HK-2 (cell line): Measurements from ENCODE around the gene VPS25.
A peak's percentile ranks its signal among the peaks of the same experiment; 100 is the strongest.
"Not testable (repeated sequence)": the region's sequence is repeated elsewhere in the genome, so short reads cannot be mapped to it uniquely, and the experiment has no call there.

ENCODE experiments used
- DNase-seq: peaks from one replicate; pipeline ENCODE4 v3.0.0-alpha.2; 2018; ENCODE audit not compliant: unreplicated experiment

The VPS25 gene

GRCh38 chr17:42768006-42768405, 5.2 kb upstream of the VPS25 start:
- not testable (repeated sequence) for DNase-seq

- DNase-seq = not testable (repeated sequence)
Observed at GRCh38 chr17:42769964-42770363, 3.3 kb upstream of the VPS25 start.

GRCh38 chr17:42772945-42773289, 332 bp upstream of the VPS25 start:
- DNase-seq = no peak

- DNase-seq = no peak
Observed at GRCh38 chr17:42774066-42774745, 957 bp downstream of the VPS25 start.

GRCh38 chr17:42775534-42776098, 2.4 kb downstream of the VPS25 start:
- peak; percentile 65 for DNase-seq

- no peak for DNase-seq
Observed at GRCh38 chr17:42778570-42778969, 5.3 kb downstream of the VPS25 start.

DNA sequence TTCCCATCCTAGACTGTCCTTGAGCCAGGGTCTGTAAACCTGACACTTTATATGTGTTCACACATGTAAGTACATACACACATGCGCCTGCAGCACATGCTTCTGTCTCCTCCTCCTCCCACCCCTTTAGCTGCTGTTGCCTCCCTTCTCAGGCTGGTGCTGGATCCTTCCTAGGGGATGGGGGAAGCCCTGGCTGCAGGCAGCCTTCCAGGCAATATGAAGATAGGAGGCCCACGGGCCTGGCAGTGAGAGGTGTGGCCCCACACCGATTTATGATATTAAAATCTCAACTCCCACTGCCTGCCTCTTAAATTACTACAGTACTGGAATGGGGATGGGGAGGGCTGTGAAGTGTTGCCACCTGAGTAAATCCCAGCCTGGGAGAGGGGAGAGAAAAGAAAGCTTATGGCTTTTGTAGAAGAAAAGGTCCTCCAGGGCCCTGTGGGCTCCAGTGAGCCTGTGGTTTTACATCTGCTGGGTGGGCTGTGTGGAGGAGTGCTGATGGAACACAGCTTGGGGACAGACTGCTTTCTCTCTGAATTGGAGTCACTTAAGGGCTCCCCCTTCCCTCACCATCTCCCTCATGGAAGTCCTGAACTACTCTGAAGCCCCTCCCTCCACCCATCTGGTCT, 6.2 kb downstream of the VPS25 start:
- no peak for DNase-seq

DNA sequence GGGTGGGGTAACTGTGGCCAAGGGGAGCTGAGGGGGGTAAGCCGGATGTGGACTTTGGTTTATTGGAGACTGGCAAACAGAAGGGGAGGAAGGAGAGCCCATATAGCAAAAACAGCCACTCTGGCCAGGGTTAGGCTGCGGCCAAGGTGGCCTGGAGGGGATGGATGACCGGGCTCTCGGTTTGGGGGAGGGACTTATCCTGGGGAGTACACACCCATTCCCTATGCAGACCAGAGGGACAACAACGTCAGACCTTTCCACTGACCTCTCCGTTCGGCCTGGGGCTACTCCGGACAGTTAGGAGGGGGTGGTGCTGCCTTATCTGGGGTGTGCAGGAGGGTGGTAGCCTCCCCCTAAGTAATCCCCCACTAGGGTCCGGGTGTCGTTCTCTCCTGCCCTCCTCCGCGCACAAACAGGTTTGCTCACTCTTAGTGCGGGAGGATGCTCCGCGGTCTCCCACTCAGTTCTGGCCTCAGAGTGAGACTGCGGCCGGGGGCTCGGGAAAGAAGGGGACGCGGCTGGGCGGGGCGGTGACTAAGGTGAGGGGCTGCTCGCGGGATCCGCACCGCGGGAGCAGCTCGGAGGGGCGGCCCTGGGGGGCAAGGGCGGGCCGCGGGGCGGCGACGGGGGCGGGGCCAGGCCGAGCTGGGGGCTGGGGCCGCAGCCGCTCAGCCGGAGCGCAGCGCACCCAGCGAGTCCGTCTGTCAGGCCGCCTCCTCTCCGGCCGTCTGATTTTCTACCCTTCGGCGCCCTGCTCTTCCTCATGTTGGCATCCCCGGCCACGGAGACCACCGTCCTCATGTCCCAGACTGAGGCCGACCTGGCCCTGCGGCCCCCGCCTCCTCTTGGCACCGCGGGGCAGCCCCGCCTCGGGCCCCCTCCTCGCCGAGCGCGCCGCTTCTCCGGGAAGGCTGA, 6.9 kb downstream of the VPS25 start, which contains the start of gene WNK4:
Gene WNK4 (plus strand): TSS at position 675 of the 915 bp plus-strand sequence. CDS start 89 bp downstream, at position 764.
- no peak for DNase-seq

- DNase-seq = no peak
Observed at GRCh38 chr17:42780851-42781638, 7.8 kb downstream of the VPS25 start.

DNA sequence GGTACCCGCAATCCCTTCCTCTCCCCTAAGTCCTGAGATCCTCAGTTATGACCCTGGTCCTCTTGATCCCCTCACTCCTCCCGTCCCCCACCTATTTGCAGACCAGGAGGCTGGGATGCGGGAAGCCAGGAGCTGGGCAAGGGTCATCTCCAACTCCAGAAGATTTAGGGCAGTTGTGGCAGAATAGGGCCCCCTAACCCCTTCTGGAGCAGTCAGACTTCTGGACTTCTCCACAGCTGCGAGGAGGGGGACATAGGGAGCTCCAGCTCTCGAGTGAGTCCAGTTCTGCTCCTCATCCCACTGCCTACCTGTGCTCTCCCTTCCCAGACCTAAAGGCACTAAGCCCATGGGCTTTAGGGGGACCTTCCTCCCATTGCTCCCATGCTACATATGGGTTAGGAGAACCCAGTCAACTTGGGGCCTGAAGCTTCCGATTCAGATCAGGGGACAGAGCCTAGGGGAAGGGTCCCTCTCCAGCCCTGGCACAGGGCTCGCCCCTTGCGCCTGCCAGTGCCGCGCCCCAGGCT, 8.5 kb downstream of the VPS25 start:
- no peak for DNase-seq

DNA sequence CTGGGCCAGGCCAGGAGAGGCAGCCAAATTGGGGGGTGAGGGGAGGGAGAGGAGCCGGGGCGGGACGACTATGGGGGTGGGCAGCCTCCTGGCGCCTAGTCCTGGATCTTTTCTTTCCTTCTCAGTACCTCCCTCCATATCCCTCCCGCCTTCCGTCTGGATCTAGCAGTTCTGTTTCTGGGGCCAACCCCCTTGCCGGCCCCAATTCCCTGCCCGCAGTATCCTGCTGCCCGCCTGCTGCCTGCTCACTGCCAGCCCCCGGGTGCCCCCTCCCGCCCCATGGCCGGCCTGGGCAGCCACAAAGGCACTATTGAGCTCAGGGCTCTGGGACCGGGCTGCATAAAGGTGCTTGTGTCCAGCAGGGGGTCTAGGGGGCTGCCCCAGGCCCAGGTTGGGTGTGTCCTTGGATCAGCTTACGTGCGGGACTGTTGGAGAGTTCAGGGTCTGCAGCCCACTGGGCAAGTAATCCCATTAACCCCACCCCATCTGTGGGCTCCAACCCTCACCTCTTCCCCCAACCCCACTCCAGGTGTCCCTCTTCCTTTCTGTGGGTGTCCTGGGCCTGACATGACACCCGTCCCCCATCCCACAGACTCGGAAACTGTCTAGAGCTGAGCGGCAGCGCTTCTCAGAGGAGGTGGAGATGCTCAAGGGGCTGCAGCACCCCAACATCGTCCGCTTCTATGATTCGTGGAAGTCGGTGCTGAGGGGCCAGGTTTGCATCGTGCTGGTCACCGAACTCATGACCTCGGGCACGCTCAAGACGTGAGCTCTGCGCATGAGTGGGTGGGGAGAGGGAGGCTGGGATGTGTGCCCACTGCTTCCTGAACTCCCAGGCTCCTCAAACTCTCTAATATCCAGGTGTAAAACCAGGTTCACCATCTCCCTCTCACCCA, 9.2 kb downstream of the VPS25 start:
- DNase-seq = no peak

DNA sequence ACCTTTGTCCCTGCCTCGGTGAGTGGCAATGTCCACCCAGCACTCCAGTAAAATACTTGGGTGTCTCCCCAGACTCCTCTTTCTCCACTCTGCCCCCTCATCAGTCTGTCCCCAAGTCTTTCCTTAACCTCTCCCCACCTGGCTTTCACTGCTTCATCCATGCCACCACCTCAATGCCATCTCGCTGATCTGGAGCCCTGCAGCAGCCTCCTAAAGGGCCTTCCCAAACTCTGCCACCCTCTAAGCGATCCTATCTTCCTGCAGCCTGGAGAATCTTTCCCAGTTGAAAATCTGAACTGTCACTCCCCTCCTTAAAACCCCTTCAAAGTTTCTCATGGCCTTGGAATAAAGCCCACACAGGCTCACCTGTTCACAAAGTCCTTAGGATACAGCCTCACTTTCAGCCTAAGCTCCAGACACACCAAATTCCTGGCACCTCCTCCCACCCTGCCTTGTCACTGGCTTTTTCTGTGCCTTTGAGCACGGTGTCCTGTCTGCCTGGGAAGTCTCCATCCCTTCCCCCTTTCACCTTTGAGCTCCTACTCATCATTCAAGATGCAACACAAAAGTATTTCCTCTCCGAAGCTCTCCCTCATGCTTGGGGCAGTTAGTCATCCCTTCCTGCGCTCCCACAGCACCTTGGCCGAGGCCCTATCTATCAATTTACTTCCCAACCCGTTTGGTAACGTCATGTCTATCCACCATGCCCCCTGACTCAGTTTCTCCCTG, 10.0 kb downstream of the VPS25 start:
- peak; percentile 67 for DNase-seq

GRCh38 chr17:42783791-42784138, 10.5 kb downstream of the VPS25 start:
- DNase-seq = no peak

DNA sequence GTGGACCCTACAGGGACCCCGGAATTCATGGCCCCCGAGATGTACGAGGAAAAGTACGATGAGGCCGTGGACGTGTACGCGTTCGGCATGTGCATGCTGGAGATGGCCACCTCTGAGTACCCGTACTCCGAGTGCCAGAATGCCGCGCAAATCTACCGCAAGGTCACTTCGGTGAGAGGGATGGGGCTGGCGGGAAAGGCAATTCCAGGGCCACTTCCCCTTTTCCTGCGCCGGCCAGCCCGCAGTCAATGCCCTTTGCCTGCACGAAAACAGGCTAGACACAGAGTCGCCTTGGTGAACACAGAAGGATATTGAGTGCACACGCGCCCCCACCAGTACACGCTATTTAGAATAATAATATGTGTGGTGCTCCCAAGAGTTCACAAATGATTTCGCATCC, 11.2 kb downstream of the VPS25 start:
- DNase-seq = no peak

GRCh38 chr17:42784811-42785592, 11.8 kb downstream of the VPS25 start:
- DNase-seq = no peak

GRCh38 chr17:42787266-42787665, 14.0 kb downstream of the VPS25 start:
- no peak for DNase-seq

DNA sequence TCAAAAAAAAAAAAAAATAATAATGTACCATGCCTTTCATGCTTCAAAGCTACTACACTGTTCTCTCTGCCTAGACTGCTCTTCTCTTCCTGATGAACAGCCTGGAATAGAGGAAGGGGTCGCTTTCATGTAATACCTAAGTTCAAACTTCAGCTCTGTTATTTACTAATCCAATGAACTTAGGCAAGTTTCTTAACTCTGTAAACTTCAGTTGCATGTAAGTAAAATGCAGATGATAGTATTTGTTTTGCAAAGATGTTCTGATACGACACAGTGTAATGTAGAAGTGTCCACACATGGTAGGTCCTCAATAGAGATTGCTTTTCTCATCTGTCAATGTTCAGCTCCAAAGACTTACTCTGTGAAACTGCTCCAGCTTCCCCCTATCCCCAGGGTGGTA, 18.7 kb downstream of the VPS25 start:
- DNase-seq = no peak

DNA sequence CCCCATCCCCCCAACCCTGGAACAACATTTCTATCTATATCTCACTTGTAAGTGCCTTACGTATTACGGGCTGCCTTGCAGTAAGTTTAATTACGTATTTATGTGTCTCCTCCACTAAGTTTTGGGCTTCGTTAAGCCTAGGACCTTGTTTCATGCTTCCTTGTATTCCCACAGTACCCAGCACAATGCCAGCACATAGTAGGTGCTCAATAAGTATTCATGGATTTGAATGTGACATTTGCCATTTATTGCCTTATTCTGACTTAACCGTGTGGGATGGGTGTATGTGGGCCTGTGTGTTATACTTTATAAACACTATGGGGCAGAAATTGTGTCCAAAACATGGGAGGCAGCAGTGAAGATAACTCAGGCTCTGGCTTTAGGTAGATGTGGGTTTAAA, 19.3 kb downstream of the VPS25 start:
- no peak for DNase-seq

GRCh38 chr17:42795061-42795460, 21.8 kb downstream of the VPS25 start:
- no peak for DNase-seq
